SKM-1 (cell line): Measurements from ENCODE around the gene CMAS.

Source experiments
- DNase-seq: peaks from one replicate; lab custom pipeline; 2025; ENCODE audit not compliant: unreplicated experiment; lab: John Stamatoyannopoulos, UW

CMAS gene

GRCh38 chr12:22105542-22105941 lies 59.5 kb downstream of the CMAS start:
- DNase-seq: no peak

- no peak for DNase-seq
Measured at GRCh38 chr12:22110176-22110575, 64.2 kb downstream of the CMAS start.
